GM12878 (cell line): ENCODE measurements around the gene CREBZF. TPM values are rescaled to one million over a fixed set of nuclear protein-coding genes. Genes with fewer than 3 reads are reported as not detected.

Experiments used
- ATAC-seq: fragments of 200-7000 bp; cut with Tn5 transposase; 3 replicates; pipeline ENCODE4 v1.9.1; 2020; ENCODE audit warnings: mild to moderate bottlenecking, moderate library complexity
- BruUV-seq: library from RNA; stranded (reverse); fragments of 400-500 nt; replicated peaks from 2 replicates; lab custom pipeline; 2021; lab: Mats Ljungman, UMichigan
- CTCF ChIA-PET: fragments of 300-600 bp; sonication (Branson Sonifier 250); formaldehyde crosslinking; extraction: SDS; loops from one replicate; lab custom pipeline; 2021; ENCODE audit warnings: inconsistent platforms; lab: Yijun Ruan, JAX
- POLR2A ChIA-PET: fragments of 350-600 bp; formaldehyde crosslinking; extraction: SDS; loops from one replicate; lab custom pipeline; 2021; ENCODE audit warnings: inconsistent platforms; lab: Charles Lee
- RAD21 ChIA-PET: fragments of 300-600 bp; sonication (Branson Sonifier 250); formaldehyde crosslinking; loops from one replicate; lab custom pipeline; 2023; ENCODE audit warnings: antibody characterized with exemption; ENCODE audit not compliant: unreplicated experiment; lab: Charles Lee
- SMC1A ChIA-PET: fragments of 300-600 bp; sonication (Branson Sonifier 250); formaldehyde crosslinking; loops from one replicate; lab custom pipeline; 2023; ENCODE audit not compliant: unreplicated experiment, uncharacterized antibody; lab: Charles Lee
- DNase-seq: peaks from one replicate; pipeline ENCODE4 v3.0.0-alpha.2; 2011; ENCODE audit warnings: low read depth, low spot score
- FAIRE-seq: peaks from 3 replicates; lab custom pipeline; 2011; peaks lifted over from hg19 to GRCh38; lab: Jason Lieb, UNC
- H2AFZ ChIP-seq: 2 replicates; pipeline ENCODE4 v1.6.0; 2011; ENCODE audit warnings: low read depth, low read length, control low read depth; ENCODE audit not compliant: control insufficient read depth
- H3K27ac ChIP-seq: 2 replicates; pipeline ENCODE4 v1.5.1; 2011; ENCODE audit warnings: control low read depth; ENCODE audit not compliant: control insufficient read depth, insufficient read depth
- H3K27me3 ChIP-seq, 2 experiments: replicated peaks in 1 of 2; 2 replicates each; pipeline versions ENCODE4 v1.6.0 to v1.6.1; 2011; ENCODE audit warnings: low read length in 1 of 2; ENCODE audit not compliant: control insufficient read depth in 2 of 2, insufficient read depth in 2 of 2
- H3K36me3 ChIP-seq, 2 experiments: 2 replicates each; pipeline ENCODE4 v1.5.1; 2011; ENCODE audit warnings: low read length in 1 of 2; ENCODE audit not compliant: control insufficient read depth in 2 of 2, insufficient read depth in 2 of 2
- H3K4me1 ChIP-seq: 2 replicates; pipeline ENCODE4 v1.6.1; 2011; ENCODE audit warnings: mild to moderate bottlenecking, low read length, moderate library complexity, mixed read lengths; ENCODE audit not compliant: control insufficient read depth, insufficient read depth
- H3K4me2 ChIP-seq: 2 replicates; pipeline ENCODE4 v1.6.0; 2011; ENCODE audit warnings: control low read depth; ENCODE audit not compliant: control insufficient read depth, insufficient read depth
- H3K4me3 ChIP-seq: fragments of 200-600 bp; sonication (generic); 2 replicates; pipeline ENCODE4 v1.5.1; 2016
- H3K79me2 ChIP-seq: 2 replicates; pipeline ENCODE4 v1.6.0; 2011; ENCODE audit warnings: low read length; ENCODE audit not compliant: control insufficient read depth, insufficient read depth
- H3K9ac ChIP-seq: 2 replicates; pipeline ENCODE4 v1.8.0; 2011; ENCODE audit warnings: low read length, control low read depth, mixed read lengths; ENCODE audit not compliant: control insufficient read depth, insufficient read depth
- H3K9me3 ChIP-seq: replicated peaks from 3 replicates; pipeline ENCODE4 v1.5.1; 2011; ENCODE audit warnings: mild to moderate bottlenecking, low read length; ENCODE audit not compliant: control insufficient read depth, insufficient read depth
- H4K20me1 ChIP-seq: 2 replicates; pipeline ENCODE4 v1.6.0; 2011; ENCODE audit not compliant: control insufficient read depth, insufficient read depth
- IRF4 ChIP-seq: IDR thresholded peaks from 2 replicates; pipeline ENCODE4 v1.6.1; 2011; ENCODE audit warnings: low read depth, low read length
- NR2F1 ChIP-seq: fragments of 450-650 bp; conservative IDR thresholded peaks from 2 replicates; pipeline ENCODE4 v1.6.1; 2017; ENCODE audit warnings: mild to moderate bottlenecking
- POLR2AphosphoS2 ChIP-seq: IDR thresholded peaks from 2 replicates; pipeline ENCODE4 v1.6.1; 2011; ENCODE audit warnings: low read depth, mild to moderate bottlenecking, low read length, improper control_type of control experiment, moderate library complexity
- RAD21 ChIP-seq: IDR thresholded peaks from 2 replicates; pipeline ENCODE4 v1.6.1; 2011; ENCODE audit warnings: mild to moderate bottlenecking, low read depth, low read length, moderate library complexity; ENCODE audit not compliant: insufficient read depth
- TAF1 ChIP-seq: IDR thresholded peaks from 2 replicates; pipeline ENCODE4 v1.6.1; 2011; ENCODE audit warnings: mild to moderate bottlenecking, low read depth, low read length, borderline replicate concordance
- ZNF24 ChIP-seq: fragments of 450-650 bp; IDR thresholded peaks from 2 replicates; pipeline ENCODE4 v1.6.1; 2017; ENCODE audit warnings: antibody characterized with exemption, mild to moderate bottlenecking
- WGBS: methylation state at CpG from one replicate; pipeline ENCODE4 v1.1.6; 2016; ENCODE audit warnings: low lambda C conversion rate; ENCODE audit not compliant: insufficient replicate concordance, insufficient coverage; ENCODE audit errors: missing lambda C conversion rate; 5-methylcytosine and 5-hydroxymethylcytosine counted together
- in situ Hi-C: fragments of 300-500 bp; cut with MboI; formaldehyde crosslinking; loops from 9 replicates; pipeline ENCODE4 v1.14.3; 2018; ENCODE audit warnings: mixed read lengths
- intact Hi-C: fragments of 100-400 bp; cut with micrococcal nuclease; formaldehyde crosslinking; loops from one replicate; pipeline ENCODE4 v1.14.2; 2022; ENCODE audit not compliant: unreplicated experiment
- polyA plus RNA-seq, 11 experiments: library from polyadenylated mRNA; depleted of rRNA in 4 of 11; unstranded in 6 of 11; stranded (reverse) in 5 of 11; fragments of >200 nt; fragmentation: Nextera tagmentation in 4 of 11; fragmentation: Illumina TruSeq in 1 of 11; extraction: Ambion mirVana in 4 of 11; extraction: Trizol in 1 of 11; gene quantifications; 1 replicate in 1 of 11; 2 replicates in 10 of 11; pipeline versions ENCODE4 v1.2.1 to v1.2.3, GENCODE V29; 2011 to 2016; ENCODE audit warnings: inconsistent platforms in 2 of 11, missing spikeins in 2 of 11, low read depth in 1 of 11
- total RNA-seq, 4 experiments: library from RNA; depleted of rRNA in 3 of 4; stranded (reverse); fragments of >200 nt in 3 of 4; fragmentation: Illumina TruSeq in 1 of 4; extraction: Trizol in 1 of 4; gene quantifications; 2 replicates each; pipeline versions ENCODE4 v1.2.1 to v1.2.3, GENCODE V29; 2013 to 2021
- TF ChIP-seq, protein P1 (sequence below): IDR thresholded peaks from 2 replicates; pipeline ENCODE4 v1.6.1; 2012; ENCODE audit warnings: low read depth, low read length, improper control_type of control experiment
- TF ChIP-seq, protein P2 (sequence below): fragments of 450-650 bp; IDR thresholded peaks from 2 replicates; pipeline ENCODE4 v1.6.1; 2018; ENCODE audit warnings: borderline replicate concordance, mild to moderate bottlenecking; ENCODE audit not compliant: partially characterized antibody
- TF ChIP-seq, protein P3 (sequence below): fragments of 450-650 bp; IDR thresholded peaks from 2 replicates; pipeline ENCODE4 v1.6.1; 2017; ENCODE audit warnings: mild to moderate bottlenecking, moderate library complexity

Gene CREBZF
- total and polyA plus RNA-seq, 10 of the 15 experiments (the other 5 are each of a cell fraction or from before 2014, with no cell fraction given), result 11.1 to 51.2 (median 34.1) TPM

DNA sequence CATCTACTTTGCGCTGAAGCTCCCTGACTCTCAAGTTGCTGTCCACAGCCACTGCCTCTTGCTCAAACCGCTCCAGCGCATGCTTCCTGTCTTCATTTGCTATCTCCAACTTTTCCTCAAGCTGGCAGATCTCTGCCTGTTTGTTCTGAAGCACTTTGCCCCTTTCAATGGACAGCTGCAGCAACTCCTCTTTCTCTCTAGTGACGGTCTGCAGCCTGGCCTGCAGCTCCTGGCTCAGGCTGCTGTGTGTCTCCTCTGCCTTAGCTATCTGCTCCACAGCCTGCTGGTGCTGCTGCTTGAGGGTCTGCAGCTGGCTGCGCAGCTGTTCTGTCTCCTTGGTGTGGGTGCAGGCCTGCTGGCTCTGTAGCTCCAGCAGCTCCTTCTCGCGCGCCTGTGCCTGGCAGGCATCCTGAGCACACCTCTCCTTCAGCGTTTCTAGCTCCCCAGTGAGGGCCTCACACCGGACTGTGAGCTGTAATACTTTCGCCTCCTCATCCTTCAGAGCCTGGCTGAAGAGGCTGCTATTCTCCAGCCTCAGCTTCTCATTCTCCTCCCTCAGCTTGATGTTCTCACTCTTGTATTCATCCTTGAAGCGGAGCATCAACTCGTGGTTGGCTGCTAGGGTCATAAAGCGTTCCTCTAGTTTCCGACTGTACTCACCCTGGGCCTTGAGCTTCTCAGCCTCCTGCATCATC is 20.3 kb upstream of the CREBZF start (continued):
- TF ChIP-seq, protein P1, sequence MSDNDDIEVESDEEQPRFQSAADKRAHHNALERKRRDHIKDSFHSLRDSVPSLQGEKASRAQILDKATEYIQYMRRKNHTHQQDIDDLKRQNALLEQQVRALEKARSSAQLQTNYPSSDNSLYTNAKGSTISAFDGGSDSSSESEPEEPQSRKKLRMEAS, result no peak
- TF ChIP-seq, protein P2, sequence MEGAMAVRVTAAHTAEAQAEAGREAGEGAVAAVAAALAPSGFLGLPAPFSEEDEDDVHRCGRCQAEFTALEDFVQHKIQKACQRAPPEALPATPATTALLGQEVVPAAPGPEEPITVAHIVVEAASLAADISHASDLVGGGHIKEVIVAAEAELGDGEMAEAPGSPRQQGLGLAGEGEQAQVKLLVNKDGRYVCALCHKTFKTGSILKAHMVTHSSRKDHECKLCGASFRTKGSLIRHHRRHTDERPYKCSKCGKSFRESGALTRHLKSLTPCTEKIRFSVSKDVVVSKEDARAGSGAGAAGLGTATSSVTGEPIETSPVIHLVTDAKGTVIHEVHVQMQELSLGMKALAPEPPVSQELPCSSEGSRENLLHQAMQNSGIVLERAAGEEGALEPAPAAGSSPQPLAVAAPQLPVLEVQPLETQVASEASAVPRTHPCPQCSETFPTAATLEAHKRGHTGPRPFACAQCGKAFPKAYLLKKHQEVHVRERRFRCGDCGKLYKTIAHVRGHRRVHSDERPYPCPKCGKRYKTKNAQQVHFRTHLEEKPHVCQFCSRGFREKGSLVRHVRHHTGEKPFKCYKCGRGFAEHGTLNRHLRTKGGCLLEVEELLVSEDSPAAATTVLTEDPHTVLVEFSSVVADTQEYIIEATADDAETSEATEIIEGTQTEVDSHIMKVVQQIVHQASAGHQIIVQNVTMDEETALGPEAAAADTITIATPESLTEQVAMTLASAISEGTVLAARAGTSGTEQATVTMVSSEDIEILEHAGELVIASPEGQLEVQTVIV, result no peak
- TF ChIP-seq RAD21, result no peak

DNA sequence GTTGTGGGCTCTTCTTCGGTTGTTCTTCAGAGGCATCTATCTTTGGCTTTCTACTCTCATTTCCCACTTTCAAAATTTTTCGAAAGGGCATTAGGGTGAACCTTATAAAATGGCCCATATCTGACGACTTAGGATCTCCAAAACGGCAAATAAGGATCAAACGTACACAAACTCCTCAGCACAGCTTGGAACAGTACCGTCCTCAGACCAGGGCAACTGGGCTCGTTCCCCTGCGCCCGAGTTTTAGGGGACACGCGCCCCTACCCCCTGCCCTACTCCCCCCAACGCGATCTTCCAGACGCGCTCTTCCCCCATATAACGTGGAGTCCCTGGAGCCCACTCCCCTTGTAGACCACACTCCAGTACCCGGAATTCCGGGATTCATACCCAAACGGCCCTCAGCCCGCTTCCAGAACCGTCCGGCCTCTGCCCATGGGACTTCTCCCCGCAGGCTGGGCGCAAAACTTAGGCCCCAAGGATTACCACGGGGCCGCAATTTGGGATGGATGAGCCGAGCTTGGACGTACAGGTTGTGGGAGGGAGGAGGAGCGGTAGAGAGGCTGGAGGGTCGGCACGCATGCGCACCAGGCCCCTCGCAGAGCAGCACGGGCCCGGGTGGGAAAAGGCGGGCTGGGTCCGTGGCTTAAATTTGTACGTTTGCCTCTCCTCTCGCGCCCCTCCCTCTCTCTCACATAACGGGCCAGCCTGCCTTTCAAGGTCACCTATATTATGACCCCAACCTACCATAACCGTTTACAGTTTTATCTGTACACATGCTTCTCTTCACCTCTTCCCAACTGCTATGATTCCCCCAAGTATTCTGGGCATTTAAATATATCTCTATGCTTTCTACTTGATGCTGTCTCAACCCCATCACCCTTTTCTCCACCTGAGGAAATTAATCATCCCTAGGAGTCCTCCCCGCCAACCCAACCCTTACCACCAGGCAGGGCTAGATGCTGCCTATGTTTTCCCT is 17.7 kb upstream of the CREBZF start:
- ChIA-PET POLR2A (interaction anchor here (1.0 to 1.4 kb wide), 2 partner anchors 30 to 35 kb away, joined by 3 to 4 read pairs; partner anchors contain the start of gene TMEM126A), CTCF (interaction anchor here (3.4 to 4.7 kb wide), 2 partner anchors 10 to 14 kb away, joined by 8 to 27 read pairs; no protein-coding TSS in a partner anchor), RAD21 (no interaction called here), SMC1A (interaction anchor here (1.0 to 1.5 kb wide), 2 partner anchors 88 to 342 kb away, joined by 3 to 4 read pairs; no protein-coding TSS in a partner anchor)
- peak overlapping the region; percentile 93 for H2AFZ ChIP-seq
- peak overlapping the region; percentile 55 for H3K4me2 ChIP-seq
- peak; percentile 95 for ATAC-seq
- 0 out of 4 replicates have a peak, but pooled peaks cover 0 to 3% of the 10 kb centered on the region in 2 experiments for H3K27me3 ChIP-seq
- 3% methylated on average over 31 of the region's 43 CpGs for WGBS
- peaks cover 5% of the 10 kb centered on the region; the same call in 1 of the 2 replicates for H3K4me1 ChIP-seq
- no peaks in the 10 kb centered on the region for H3K36me3 ChIP-seq
- H3K4me3 ChIP-seq, result peak overlapping the region; percentile 95
- no peaks in the 10 kb centered on the region for H3K79me2 ChIP-seq
- peak overlapping the region; percentile 47 for H3K27ac ChIP-seq
- FAIRE-seq, result peak; percentile 79
- DNase-seq, result no peak
- no peaks in the 10 kb centered on the region for H4K20me1 ChIP-seq
- intact Hi-C loops (no loop called here), in situ Hi-C loops (no loop called here)
- peak overlapping the region; percentile 66 for H3K9ac ChIP-seq
- no peaks in the 10 kb centered on the region; the same call in 2 of the 3 replicates for H3K9me3 ChIP-seq
- TSS peak; percentile 47 for BruUV-seq
- no peak for TF ChIP-seq ZNF24
- TF ChIP-seq IRF4, result no peak
- TF ChIP-seq POLR2AphosphoS2, result no peak
- TF ChIP-seq TAF1, result 0 out of 2 replicates have a peak, but pooled peaks have one; percentile 28
- 0 out of 2 replicates have a peak, but pooled peaks have one; percentile 22 for TF ChIP-seq NR2F1
- TF ChIP-seq, protein P3, sequence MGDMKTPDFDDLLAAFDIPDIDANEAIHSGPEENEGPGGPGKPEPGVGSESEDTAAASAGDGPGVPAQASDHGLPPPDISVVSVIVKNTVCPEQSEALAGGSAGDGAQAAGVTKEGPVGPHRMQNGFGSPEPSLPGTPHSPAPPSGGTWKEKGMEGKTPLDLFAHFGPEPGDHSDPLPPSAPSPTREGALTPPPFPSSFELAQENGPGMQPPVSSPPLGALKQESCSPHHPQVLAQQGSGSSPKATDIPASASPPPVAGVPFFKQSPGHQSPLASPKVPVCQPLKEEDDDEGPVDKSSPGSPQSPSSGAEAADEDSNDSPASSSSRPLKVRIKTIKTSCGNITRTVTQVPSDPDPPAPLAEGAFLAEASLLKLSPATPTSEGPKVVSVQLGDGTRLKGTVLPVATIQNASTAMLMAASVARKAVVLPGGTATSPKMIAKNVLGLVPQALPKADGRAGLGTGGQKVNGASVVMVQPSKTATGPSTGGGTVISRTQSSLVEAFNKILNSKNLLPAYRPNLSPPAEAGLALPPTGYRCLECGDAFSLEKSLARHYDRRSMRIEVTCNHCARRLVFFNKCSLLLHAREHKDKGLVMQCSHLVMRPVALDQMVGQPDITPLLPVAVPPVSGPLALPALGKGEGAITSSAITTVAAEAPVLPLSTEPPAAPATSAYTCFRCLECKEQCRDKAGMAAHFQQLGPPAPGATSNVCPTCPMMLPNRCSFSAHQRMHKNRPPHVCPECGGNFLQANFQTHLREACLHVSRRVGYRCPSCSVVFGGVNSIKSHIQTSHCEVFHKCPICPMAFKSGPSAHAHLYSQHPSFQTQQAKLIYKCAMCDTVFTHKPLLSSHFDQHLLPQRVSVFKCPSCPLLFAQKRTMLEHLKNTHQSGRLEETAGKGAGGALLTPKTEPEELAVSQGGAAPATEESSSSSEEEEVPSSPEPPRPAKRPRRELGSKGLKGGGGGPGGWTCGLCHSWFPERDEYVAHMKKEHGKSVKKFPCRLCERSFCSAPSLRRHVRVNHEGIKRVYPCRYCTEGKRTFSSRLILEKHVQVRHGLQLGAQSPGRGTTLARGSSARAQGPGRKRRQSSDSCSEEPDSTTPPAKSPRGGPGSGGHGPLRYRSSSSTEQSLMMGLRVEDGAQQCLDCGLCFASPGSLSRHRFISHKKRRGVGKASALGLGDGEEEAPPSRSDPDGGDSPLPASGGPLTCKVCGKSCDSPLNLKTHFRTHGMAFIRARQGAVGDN, result no peak
